ENCODE data around the gene CENPC. TPM values are rescaled to one million over a fixed set of nuclear protein-coding genes. Genes with fewer than 3 reads are reported as not detected.
A peak's percentile ranks its signal among the peaks of the same experiment; 100 is the strongest.

Gene CENPC
- total and polyA plus RNA-seq, 2 experiments from 2014 or later: 21.6 to 24.5 TPM

GRCh38 chr4:67571975-67572374, 26.7 kb upstream of the CENPC start:
- H3F3A ChIP-seq (replicated peaks; ENCODE audit: low read depth): no peaks in the 10 kb centered on the region
- H2AFZ ChIP-seq: 0 out of 2 replicates have a peak overlapping the region, but pooled peaks have one; percentile 39
- no peaks in the 10 kb centered on the region for H3K36me3 ChIP-seq (ENCODE audit: insufficient read depth)
- no peak for TF ChIP-seq POLR2AphosphoS5 (IDR thresholded peaks at IDR 0.05; ENCODE audit: low read depth)
- TF ChIP-seq REST (IDR thresholded peaks at IDR 0.05; ENCODE audit: unreplicated experiment): no peak
- no peak for TF ChIP-seq NANOG (IDR thresholded peaks at IDR 0.05; ENCODE audit: borderline replicate concordance)
- TF ChIP-seq JUNB (IDR thresholded peaks at IDR 0.05; ENCODE audit: unreplicated experiment): no peak
- TF ChIP-seq ETS1 (IDR thresholded peaks at IDR 0.05): no peak
- TF ChIP-seq ZNF114 (CRISPR knock-in tag; IDR thresholded peaks at IDR 0.05): no peak
- no peak overlapping the region for H3K27ac Mint-ChIP-seq
- H3K27me3 ChIP-seq (ENCODE audit: insufficient read depth): no peaks in the 10 kb centered on the region
- no peaks in the 10 kb centered on the region for H3K36me3 Mint-ChIP-seq (ENCODE audit: low read depth)
- no peak for DNase-seq (ENCODE audit: low spot score)
- H3K9me2 ChIP-seq (ENCODE audit: insufficient read depth): no peaks in the 10 kb centered on the region
- H3K4me3 ChIP-seq: no peak overlapping the region
- H3K4me1 ChIP-seq (ENCODE audit: insufficient read depth): peaks cover 7% of the 10 kb centered on the region; the same call in 1 of the 2 replicates
- H3K4me3 Mint-ChIP-seq: no peak overlapping the region
- no peaks in the 10 kb centered on the region for H3K27me3 Mint-ChIP-seq (ENCODE audit: insufficient read depth, low read depth, poor library complexity)
- no peak overlapping the region for H3K4me2 ChIP-seq
- H3K4me1 Mint-ChIP-seq: peaks cover 11% of the 10 kb centered on the region; the same call in 2 of the 3 replicates
- ATAC-seq: no peak
- H3K9me3 Mint-ChIP-seq: no peaks in the 10 kb centered on the region
- H4K20me1 ChIP-seq (replicated peaks; ENCODE audit: insufficient read depth): no peaks in the 10 kb centered on the region
- no peaks in the 10 kb centered on the region for H3K79me2 ChIP-seq (replicated peaks; ENCODE audit: insufficient read depth)
- no peak overlapping the region for H3K27ac ChIP-seq (ENCODE audit: low read depth)

- Histone ChIP-seq H2AFZ (no peak overlapping the region), H4K20me1 (replicated peaks; ENCODE audit: insufficient read depth) (no peaks in the 10 kb centered on the region), H3F3A (replicated peaks; ENCODE audit: low read depth) (no peaks in the 10 kb centered on the region), H3K4me1 (ENCODE audit: insufficient read depth) (peaks cover 4% of the 10 kb centered on the region; the same call in 1 of the 2 replicates), H3K27ac (ENCODE audit: low read depth) (no peak overlapping the region), H3K4me2 (no peak overlapping the region), H3K9me2 (ENCODE audit: insufficient read depth) (no peaks in the 10 kb centered on the region), H3K27me3 (ENCODE audit: insufficient read depth) (no peaks in the 10 kb centered on the region), H3K4me3 (no peak overlapping the region), H3K79me2 (replicated peaks; ENCODE audit: insufficient read depth) (no peaks in the 10 kb centered on the region), H3K36me3 (ENCODE audit: insufficient read depth) (no peaks in the 10 kb centered on the region)
- H3K27me3 Mint-ChIP-seq (ENCODE audit: insufficient read depth, low read depth, poor library complexity): no peaks in the 10 kb centered on the region
- no peak for ATAC-seq
- DNase-seq (ENCODE audit: low spot score): no peak
- H3K9me3 Mint-ChIP-seq: no peaks in the 10 kb centered on the region
- H3K27ac Mint-ChIP-seq: no peak overlapping the region
- H3K36me3 Mint-ChIP-seq (ENCODE audit: low read depth): no peaks in the 10 kb centered on the region
- peaks cover 4% of the 10 kb centered on the region; the same call in 2 of the 3 replicates for H3K4me1 Mint-ChIP-seq
- H3K4me3 Mint-ChIP-seq: no peak overlapping the region
- no peak for TF ChIP-seq POLR2AphosphoS5 (IDR thresholded peaks at IDR 0.05; ENCODE audit: low read depth)
- TF ChIP-seq NANOG (IDR thresholded peaks at IDR 0.05; ENCODE audit: borderline replicate concordance): no peak
- no peak for TF ChIP-seq CREB1 (CRISPR knock-in tag; IDR thresholded peaks at IDR 0.05; ENCODE audit: low read depth)
Observed at GRCh38 chr4:67570537-67570936, 25.2 kb upstream of the CENPC start.
